Frontal cortex (tissue), 4 donors: Measurements from ENCODE around the gene PPM1A. TPM values are rescaled to one million over a fixed set of nuclear protein-coding genes. Genes with fewer than 3 reads are reported as not detected.

Experiments
- DNase-seq, 2 donors: peaks; one replicate each; pipeline ENCODE4 v3.0.0; 2012; ENCODE audit warnings: low spot score in 2 of 2
- FAIRE-seq: peaks from 2 replicates; lab custom pipeline; 2012; peaks lifted over from hg19 to GRCh38; lab: Jason Lieb, UNC
- total RNA-seq: library from RNA; depleted of rRNA; stranded (reverse); fragments of >200 nt; gene quantifications from one replicate; pipeline ENCODE4 v1.2.3, GENCODE V29; 2014
- donor health status: control.
- donor health status: control.
- donor health status: control.

Gene PPM1A
- total RNA-seq, 1 donor from 2014 or later = 67.3 TPM

DNA sequence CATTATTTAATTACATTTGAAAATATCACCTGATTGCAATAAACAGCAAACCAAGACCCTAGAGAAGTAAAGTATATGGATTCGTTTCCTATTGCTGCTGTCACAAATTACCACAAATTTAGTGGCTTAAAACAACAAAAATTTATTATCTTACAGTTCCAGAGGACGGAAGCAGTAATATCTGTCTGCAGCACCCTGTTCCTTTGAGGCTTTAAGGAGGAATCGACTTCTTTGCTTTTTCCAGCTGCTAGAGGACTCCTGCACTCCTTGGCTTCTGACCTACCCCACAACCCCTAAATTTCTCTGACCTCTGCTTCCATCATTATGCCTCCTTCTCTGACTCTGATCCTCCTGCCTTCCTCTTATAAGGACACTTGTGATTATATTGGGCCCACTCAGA lies 23.8 kb upstream of the PPM1A start:
- FAIRE-seq (no peak), DNase-seq (no peak)

- FAIRE-seq = no peak
- no peak for DNase-seq
These were observed 22.7 kb upstream of the PPM1A start for GRCh38 chr14:60226298-60226697.

DNA sequence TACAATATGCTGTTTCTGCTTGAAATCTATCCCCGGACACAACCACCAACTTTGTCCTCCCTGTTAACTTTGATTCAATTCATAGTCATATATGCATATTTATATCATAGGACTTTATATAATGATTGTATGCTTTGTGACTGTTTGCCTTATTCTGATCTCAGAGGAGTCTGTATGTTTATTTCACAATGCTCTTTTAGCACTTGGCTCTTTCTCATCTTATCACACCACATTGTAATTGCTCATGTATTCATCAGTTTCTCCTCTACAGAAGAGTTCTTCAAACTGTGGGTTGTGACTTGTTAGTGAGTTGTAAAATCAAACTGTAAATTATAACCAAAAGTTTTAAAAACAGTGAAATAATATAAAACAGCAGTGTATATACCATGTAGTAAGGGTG lies 21.7 kb upstream of the PPM1A start:
- FAIRE-seq = no peak
- no peak for DNase-seq

- FAIRE-seq (no peak), DNase-seq (no peak)
These were observed 19.4 kb upstream of the PPM1A start for GRCh38 chr14:60229614-60230013.

DNA sequence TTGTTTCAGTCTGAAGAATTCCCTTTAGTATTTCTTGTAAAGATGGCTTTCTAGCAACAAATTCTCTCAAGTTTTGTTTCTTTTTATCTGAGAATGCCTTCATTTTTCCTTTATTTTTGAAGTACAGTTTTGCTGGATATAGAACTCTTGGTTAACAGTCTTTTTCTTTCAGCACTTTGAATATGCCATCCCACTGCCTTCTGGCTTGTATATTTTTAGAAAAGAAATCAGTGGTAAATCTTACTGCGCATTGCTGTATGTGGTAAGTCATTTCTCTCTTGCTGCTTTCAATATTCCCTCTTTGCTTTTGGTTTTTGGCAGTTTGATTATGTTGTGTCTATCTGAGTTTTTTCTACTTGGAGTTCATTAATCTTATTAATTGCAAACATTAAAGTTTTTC lies 16.8 kb upstream of the PPM1A start:
- FAIRE-seq = no peak
- no peak for DNase-seq

- no peak for FAIRE-seq
- no peak for DNase-seq
These were observed 15.8 kb upstream of the PPM1A start for GRCh38 chr14:60233251-60233650.

DNA sequence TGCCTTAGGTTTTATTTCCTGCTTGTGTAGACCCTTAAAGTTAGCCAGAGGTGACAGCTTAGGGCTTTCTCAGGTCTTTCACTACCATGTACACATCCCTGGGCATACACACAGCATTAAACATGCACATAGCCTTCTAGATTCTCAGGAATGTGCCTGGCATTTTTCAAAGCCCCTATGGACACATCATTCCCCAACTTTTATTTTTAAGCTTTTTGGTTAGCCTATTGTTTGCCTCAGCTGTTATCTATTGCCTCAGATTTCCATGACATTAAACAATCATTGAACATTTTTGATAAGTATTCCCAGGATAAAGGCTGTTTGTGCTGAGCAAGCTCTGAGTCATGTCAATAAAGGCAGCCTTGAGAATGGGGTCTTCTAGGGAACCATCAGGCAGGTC lies 15.1 kb upstream of the PPM1A start:
- FAIRE-seq (no peak), DNase-seq (no peak)

DNA sequence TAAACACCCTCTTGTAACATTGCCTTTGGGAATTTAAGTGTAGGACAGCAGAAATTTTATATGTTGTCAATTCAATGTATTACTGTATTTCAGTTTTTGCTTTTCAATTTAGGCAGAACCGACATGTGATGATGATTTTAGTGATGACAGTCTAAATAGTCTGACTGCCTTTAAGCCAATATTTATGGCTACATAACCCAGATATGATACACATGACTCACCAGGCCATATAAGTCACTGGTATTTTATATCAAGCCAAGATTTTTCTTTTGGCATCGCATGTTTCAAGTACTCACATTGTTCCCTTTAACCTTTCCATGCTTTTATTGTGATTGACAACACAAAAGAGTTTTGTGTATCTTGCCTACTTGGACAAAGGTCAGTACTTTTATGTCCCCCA lies 13.6 kb upstream of the PPM1A start:
- DNase-seq = no peak
- FAIRE-seq = no peak

DNA sequence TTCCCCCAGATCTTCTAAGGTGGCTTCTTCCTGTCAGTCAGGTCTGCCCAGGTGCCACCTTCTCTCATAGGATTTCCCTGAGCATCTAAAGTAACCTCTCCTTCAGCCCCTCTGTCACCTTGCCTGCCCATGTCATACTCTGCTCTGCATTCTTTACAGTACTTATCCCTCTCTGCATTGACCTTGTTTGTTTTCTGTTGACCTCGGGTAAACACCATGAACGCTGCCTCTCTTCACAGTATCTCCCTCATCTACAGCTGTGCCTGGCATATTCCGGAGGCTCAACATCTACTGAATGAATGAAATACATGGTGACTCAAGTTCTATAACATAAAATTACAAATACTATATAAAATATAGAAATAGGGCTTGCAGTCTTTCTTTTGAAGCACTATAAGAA lies 10.1 kb upstream of the PPM1A start:
- no peak for DNase-seq
- FAIRE-seq = no peak

DNA sequence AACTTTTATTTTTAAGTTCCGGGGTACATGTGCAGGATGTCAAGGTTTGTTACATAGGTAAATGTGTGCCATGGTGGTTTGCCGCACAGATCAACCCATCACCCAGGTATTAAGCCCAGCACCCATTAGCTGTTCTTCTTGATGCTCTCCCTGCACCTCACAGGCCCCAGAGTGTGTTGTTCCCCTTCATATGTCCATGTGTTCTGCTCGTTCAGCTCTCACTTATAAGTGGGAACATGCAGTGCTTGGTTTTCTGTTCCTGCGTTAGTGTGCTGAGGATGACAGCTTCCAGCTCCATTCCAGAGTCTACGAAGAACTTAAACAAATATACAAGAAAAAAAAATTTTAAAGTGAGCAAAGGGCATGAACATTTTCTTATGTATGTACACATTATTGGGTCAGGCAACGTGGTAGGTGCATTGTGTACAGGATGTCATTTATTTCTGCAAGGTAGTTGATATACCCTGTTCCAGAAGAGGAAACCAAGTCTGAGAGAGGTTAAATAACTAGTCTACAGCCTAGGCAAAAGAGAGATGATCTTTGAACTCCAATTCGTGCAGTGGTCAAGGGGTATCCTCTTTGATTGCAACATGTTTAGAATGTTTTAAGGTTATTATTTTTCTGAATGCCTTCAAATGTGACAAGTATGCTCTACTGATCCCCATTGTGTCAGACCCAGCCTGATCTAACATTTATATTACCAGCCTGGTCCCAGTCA lies 8.7 kb upstream of the PPM1A start:
- DNase-seq (no peak), FAIRE-seq (no peak)

GRCh38 chr14:60241091-60241490 lies 7.9 kb upstream of the PPM1A start:
- DNase-seq = no peak
- no peak for FAIRE-seq

DNA sequence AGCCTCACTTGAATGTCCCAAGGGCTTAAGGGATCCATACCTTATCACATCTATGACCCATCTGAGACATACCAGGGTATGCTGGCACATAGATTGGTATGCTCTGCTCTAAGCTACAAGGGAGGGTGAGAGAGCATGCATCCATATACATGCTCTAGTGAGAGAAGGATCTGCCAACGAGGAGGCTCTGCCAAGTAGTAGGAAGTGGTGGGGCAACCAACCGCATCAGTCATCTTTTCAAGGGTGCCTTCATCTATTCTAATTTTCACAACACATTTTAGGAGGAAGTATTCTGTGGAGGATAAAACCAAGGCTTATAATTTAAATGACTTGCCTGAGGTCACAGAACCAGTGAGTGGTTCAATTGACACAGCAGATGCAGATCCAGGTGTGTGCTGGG lies 6.6 kb upstream of the PPM1A start:
- no peak for FAIRE-seq

GRCh38 chr14:60245380-60246177 lies 3.4 kb upstream of the PPM1A start:
- DNase-seq = no peak
- no peak for FAIRE-seq

More for the DNA sequence above, 6.6 kb upstream of the PPM1A start:
- DNase-seq = no peak

DNA sequence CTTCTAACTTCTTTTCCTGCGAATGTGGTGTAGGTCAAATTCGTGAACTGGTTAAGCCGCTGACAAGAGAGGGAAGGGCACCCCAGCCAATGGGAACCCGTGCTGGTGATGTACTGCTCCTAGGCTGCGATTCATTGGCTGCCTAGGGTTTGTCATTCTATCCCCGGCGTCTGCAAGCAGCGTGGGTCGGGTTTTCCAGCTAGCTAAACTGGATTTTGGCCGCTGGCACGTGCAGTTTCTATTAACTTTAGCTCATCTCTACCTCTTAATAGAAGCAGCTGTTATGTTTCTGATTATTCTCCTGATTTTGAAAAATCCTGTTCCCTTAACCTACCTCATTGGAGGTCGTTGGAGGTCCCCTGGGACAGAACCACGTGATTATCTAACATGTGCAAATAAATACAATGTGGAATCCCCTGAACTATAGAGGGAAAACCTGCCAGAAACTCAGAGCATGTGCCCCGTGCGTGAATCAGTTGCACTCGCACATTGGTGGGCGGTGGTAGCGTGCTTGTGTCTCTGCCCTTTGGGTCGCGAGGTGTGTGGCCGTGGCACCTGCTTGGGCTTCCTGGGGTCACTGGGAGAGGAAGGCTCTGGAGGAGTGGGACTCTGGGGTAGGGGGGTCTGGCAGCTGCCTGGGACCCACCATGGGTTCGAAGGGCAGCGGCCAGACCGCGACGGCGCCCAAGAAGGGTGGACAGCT lies 876 bp upstream of the PPM1A start:
- peak; percentile 39 for FAIRE-seq
- peak; percentile 76 to 80 for DNase-seq

DNA sequence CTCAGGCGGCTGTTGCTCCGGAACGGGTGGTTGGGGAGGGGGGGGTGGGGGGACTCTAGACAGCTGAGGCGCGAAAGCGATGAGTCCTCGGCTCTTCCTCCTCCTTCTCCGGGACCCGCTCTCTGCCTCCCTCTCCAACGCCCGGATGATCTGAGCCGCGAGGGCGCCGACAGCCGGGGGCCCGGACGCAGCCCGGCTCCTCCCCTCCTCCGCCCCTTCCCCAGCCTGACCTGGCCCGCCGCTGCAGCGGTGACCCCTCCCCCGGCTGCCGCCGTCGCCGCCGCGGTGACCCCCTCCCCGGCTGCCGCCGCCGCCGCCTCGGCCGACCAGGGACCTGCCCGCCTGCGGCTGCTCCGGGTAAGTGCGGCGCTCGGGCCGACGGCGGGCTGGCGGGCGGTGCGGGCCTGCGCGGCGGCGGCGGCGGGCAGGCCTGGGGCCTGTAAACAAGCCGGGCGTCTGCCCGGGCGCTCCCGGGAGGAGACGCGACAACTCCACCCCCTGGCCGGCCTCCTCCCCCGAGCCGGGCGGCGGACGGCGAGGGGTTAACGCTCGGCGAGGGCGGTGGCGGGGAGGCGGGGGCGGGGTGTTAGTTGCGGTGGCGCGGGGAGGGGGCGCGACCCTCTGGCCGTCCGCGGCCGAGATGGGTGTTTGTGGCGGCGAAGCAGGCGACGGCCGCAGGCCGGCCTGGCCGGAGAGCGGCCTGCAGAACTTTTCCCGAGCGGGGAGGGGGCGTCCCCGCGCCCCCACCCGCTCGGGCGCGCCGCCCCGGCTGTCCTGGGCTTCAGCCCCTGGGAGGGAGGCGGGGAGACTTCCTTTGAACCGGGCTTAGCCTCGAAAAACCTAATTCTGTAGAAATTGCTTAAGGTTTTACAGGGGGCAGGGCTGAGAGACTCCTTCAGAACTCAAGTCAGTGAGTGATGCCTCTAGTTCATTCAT lies 568 bp downstream of the PPM1A start:
- FAIRE-seq (no peak), DNase-seq (peak; percentile 79 to 87)

GRCh38 chr14:60250257-60251035 lies 1.4 kb downstream of the PPM1A start:
- FAIRE-seq (no peak), DNase-seq (no peak)

- DNase-seq = no peak
- FAIRE-seq = no peak
These were observed 2.9 kb downstream of the PPM1A start for GRCh38 chr14:60251877-60252276.

DNA sequence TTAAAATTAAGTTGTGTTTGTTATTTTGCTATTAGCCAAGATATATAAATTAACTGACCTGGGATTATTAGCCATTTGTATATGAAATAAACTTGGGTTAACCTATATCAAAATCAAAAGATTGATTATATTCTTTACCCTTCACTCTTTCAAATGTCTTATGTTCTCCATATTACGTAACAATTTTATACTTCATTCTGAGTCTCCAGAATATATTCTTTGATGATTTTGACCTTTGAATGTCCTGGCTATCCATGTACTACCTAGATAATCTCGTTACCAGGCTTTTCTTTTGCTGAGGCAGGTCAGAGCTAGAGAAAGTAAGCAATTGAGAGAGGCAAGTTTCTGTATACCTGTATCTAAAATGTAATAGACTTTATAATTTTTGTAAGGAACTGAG lies 3.6 kb downstream of the PPM1A start:
- FAIRE-seq (no peak), DNase-seq (no peak)

- no peak for DNase-seq
- no peak for FAIRE-seq
These were observed 4.6 kb downstream of the PPM1A start for GRCh38 chr14:60253649-60254048.
